Brain microvascular endothelial cell (primary cell): ENCODE data around the gene TAS2R14.

Experiments
- DNase-seq: peaks from one replicate; pipeline ENCODE4 v3.0.0-alpha.2; 2020
- H3K27ac ChIP-seq: fragments of 250-450 bp; sonication (Bioruptor Pico); 2 replicates; pipeline ENCODE4 v1.5.1; 2020; ENCODE audit warnings: mild to moderate bottlenecking, moderate library complexity
- H3K27me3 ChIP-seq: fragments of 250-450 bp; sonication (Bioruptor Pico); replicated peaks from 2 replicates; pipeline ENCODE4 v1.5.1; 2020; ENCODE audit warnings: mild to moderate bottlenecking
- H3K36me3 ChIP-seq: fragments of 250-450 bp; sonication (Bioruptor Pico); replicated peaks from 2 replicates; pipeline ENCODE4 v1.5.1; 2020; ENCODE audit warnings: mild to moderate bottlenecking
- H3K4me3 ChIP-seq: 2 replicates; pipeline ENCODE4 v1.5.1; 2011; ENCODE audit warnings: low read depth, mild to moderate bottlenecking, control low read depth, low read length, moderate library complexity
- CTCF ChIP-seq: IDR thresholded peaks from 2 replicates; pipeline ENCODE4 v1.5.1; 2011; ENCODE audit warnings: low read depth, mild to moderate bottlenecking, moderate library complexity, low read length, control low read depth, inconsistent platforms; ENCODE audit errors: missing control alignments
- in situ Hi-C: cut with HindIII; loops from 2 replicates; pipeline ENCODE4 v1.10.0; 2017; ENCODE audit warnings: low sequenced_read_pairs, low pct_ligation_motif_present

Gene TAS2R14

GRCh38 chr12:10904686-10905085 is 34.4 kb downstream of the TAS2R14 start:
- Histone ChIP-seq H3K36me3 (no peaks in the 10 kb centered on the region), H3K4me3 (no peak overlapping the region), H3K27me3 (no peaks in the 10 kb centered on the region), H3K27ac (no peak overlapping the region)
- DNase-seq = no peak
- in situ Hi-C loops = no loop called here
- no peak for TF ChIP-seq CTCF

- DNase-seq = no peak
- Histone ChIP-seq H3K27me3 (no peaks in the 10 kb centered on the region), H3K4me3 (no peak overlapping the region), H3K27ac (no peak overlapping the region), H3K36me3 (no peaks in the 10 kb centered on the region)
- in situ Hi-C loops = no loop called here
- TF ChIP-seq CTCF = peak; percentile 17
Measured at GRCh38 chr12:10901427-10901826, 37.6 kb downstream of the TAS2R14 start.

- Histone ChIP-seq H3K27ac (no peak overlapping the region), H3K36me3 (no peaks in the 10 kb centered on the region), H3K27me3 (no peaks in the 10 kb centered on the region), H3K4me3 (no peak overlapping the region)
- in situ Hi-C loops = no loop called here
- TF ChIP-seq CTCF = no peak
- DNase-seq = no peak
Measured at GRCh38 chr12:10900972-10901371, 38.1 kb downstream of the TAS2R14 start.

- no peak for DNase-seq
- H3K4me3 ChIP-seq = no peak overlapping the region
- H3K27ac ChIP-seq = no peak overlapping the region
- no peaks in the 10 kb centered on the region for H3K36me3 ChIP-seq
- in situ Hi-C loops = no loop called here
- H3K27me3 ChIP-seq = no peaks in the 10 kb centered on the region
- no peak for TF ChIP-seq CTCF
Measured at GRCh38 chr12:10900530-10900929, 38.5 kb downstream of the TAS2R14 start.

- Histone ChIP-seq H3K4me3 (no peak overlapping the region), H3K27ac (no peak overlapping the region), H3K36me3 (no peaks in the 10 kb centered on the region), H3K27me3 (no peaks in the 10 kb centered on the region)
- no peak for TF ChIP-seq CTCF
- in situ Hi-C loops = no loop called here
- no peak for DNase-seq
Measured at GRCh38 chr12:10896854-10897253, 42.2 kb downstream of the TAS2R14 start.

- no peak for DNase-seq
- in situ Hi-C loops = no loop called here
- H3K36me3 ChIP-seq = no peaks in the 10 kb centered on the region
- H3K4me3 ChIP-seq = no peak overlapping the region
- no peak overlapping the region for H3K27ac ChIP-seq
- H3K27me3 ChIP-seq = no peaks in the 10 kb centered on the region
- no peak for TF ChIP-seq CTCF
Measured at GRCh38 chr12:10891937-10892336, 47.1 kb downstream of the TAS2R14 start.
